NCI-H1105 treated with DMSO at 0.1 percent for 48 hours (cell line): ENCODE data around the gene COL19A1.
"Not testable (repeated sequence)": the region's sequence is repeated elsewhere in the genome, so short reads cannot be mapped to it uniquely, and the experiment has no call there.

Experiments used
- DNase-seq: peaks from one replicate; lab custom pipeline; 2025; lab: John Stamatoyannopoulos, UW

Gene COL19A1

DNA sequence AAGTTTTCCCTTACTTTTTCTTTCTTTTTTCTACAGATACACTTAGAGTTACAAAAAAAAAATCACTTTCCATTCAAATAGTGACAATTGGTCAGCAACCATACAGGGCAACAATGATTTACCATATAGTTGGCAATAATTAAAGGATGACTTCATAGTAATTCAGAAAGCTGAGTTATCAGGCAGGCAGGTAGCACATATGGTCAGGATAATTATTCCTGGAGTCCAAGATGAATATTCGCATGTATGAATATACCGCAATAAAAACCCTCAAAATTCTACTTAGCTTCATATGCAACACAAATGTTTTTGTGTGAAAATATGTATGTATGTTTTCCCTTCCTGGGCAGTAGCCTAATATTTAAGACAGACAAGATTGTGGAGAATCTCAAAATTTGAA lies 34.5 kb downstream of the COL19A1 start:
- DNase-seq: no peak

DNA sequence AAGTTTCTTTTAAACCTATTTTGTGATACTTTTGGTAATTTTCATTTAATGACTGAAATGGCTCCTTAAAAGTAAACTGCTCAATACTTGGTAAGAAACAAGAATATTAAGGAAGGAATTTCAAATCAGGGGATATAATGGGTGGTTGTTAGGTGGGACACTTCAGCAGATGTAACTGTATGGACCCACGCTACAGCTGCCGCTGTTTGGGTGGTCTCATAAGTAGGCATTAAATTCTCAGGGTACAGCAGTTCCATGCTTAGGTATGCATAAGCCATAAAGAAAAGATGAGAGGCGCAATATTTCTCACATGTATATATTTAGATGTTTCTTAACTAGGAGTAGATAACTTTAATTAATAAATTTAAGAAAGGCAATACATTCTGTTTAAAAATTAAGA lies 35.0 kb downstream of the COL19A1 start:
- DNase-seq: no peak

DNA sequence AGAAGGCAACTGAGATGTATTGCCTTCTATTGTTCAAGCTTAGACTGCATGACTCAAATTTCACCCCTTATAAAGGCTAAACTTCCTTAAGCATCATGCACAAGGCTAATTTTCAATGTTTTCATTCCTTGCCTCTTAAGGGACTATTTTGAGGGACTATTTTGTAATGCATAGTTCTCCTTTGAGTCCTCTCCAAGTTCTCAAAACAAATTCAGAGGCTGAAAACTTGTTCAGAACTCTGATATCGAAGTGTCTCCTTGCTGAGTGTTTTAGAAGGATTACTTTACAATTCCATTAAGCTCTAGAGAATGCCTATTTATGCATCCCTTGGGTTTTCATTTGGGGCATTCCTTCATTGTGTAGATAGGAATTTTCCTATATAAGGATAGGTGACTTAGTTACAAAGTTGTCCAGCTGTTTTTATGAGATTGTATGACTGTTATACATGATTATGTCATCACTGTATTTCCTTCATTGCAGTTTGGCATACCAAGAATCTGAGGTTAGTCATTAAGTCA lies 41.7 kb downstream of the COL19A1 start:
- no peak for DNase-seq

DNA sequence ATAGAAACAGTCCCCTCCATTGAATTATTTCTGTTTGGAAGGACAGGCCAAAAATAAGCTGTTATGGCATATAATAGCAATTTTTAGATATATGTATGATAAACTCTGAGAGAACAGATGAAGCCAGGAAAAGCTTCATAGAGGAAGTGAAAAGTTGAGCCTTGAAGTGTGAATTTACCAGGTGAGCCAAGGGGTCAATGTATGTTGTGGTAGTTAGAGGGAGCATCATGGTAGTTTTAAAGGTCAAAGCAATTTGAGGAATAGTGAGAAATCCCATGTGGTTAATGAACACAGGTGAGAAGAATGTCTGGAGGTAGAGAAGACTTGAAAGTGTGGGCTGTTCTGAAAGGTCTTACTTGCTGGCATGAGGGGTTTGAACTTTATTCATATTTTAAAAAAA lies 47.0 kb downstream of the COL19A1 start:
- no peak for DNase-seq

DNA sequence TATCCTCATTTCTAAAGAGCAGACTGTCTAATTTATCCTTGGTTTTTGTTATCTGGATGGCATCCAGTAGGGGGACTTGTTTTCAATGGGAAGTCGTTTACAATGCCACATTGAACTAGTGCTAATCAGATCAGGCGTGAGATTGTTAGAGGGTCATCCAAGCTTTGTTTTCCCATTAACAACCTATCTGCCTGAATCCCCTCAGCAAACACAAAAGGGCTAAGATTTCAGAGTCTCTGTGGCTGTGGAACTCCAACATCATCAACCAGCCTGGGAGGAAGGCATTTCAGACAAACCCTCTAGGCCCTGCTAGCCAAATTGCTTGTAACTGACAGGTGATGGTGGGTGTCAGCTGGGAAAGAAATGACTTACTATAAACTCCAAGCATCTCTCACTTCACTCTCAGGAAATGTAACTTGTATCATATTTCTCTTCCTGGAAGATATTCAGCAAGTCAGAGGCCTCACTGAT lies 47.7 kb downstream of the COL19A1 start:
- DNase-seq: peak; percentile 63

DNA sequence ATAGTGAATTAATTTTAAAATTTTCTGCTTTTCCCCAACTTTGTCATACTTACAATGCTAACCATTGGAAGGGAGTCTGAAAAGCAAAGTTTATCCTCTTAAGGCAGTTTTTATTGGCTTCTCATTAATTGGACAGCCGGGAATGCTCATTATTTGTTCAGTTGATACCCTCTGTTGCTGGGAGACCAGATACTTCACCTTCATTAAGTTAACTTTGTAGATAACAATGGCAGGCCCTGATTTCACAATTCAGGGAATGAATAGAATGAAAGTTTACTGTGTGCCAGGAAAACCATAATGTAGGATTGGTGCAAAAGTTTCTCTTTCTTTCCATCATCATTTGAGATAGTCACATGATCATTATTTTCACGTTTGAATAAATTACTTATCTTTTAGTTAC lies 49.0 kb downstream of the COL19A1 start:
- DNase-seq: peak; percentile 67

DNA sequence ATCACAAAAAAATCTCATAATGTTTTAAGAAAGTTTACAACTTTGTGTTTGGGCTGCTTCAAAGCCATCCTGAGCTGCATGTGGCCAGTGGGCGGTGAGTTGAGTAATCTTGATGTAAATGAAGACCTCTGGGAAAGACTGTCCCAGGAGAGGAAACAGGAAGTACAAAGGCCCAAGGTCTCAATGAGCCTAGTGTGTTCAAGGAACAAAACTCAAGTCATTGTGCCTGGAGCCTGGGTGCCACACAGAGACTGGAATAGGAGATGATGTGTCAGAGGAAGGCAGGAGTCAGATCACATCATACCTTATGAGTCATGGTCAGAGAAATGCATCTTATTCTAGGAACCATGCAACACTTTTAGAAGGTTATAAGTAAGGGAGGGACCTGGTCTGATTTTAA lies 51.5 kb downstream of the COL19A1 start:
- no peak for DNase-seq

DNA sequence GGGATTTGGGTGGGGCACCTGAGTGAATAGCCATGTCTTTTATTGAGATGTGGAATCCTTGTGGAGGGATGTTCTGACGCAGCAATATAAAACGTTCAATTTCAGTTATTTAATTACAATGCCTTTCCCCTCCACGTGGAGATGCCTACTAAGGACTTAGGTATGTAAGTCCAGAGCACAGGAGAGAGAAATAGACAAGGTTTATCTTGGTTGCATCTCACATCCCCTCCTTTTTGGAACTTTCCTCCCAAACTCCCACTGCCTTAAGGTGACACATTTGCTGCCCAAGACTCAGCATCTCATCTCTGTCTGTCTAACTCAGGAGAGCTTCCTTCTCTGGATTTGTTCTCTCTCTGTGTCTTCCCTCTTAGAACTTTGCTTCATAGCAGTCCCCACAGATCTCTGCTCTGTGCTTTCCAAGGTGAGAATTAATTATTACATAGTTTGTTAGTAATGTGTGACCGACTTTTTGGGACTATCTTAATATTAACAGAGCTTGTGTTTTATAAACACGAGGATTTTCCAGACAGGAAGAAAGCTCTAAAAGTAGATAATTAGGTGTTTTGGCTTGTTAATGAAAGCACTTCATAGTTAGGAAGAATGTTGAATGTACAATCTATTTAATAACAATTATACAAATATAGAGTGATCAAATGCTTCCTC lies 52.6 kb downstream of the COL19A1 start:
- no peak for DNase-seq

DNA sequence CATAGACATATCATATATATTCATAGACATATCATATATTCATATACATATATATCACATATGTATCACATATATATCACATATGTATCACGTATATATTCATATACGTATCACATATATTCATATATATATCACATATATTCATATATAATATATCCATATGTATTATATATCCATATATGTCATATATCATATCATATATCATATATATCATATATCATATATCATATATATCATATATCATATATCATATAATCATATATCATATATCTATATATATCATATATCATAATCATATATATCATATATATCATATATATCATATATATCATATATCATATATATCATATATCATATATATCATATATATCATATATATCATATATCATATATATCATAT lies 54.7 kb downstream of the COL19A1 start:
- DNase-seq: not testable (repeated sequence)

DNA sequence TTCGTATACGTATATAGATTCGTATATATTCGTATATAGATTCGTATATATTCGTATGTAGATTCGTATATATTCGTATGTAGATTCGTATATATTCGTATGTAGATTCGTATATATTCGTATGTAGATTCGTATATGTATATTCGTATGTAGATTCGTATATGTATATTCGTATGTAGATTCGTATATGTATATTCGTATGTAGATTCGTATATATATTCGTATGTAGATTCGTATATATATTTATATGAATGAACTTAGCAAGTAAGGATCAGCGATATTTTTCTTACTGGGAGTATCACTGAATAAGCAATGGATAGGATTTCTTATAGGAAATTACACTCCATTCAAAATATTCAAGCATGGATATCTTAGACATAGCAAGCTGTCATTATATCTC lies 55.3 kb downstream of the COL19A1 start:
- not testable (repeated sequence) for DNase-seq

DNA sequence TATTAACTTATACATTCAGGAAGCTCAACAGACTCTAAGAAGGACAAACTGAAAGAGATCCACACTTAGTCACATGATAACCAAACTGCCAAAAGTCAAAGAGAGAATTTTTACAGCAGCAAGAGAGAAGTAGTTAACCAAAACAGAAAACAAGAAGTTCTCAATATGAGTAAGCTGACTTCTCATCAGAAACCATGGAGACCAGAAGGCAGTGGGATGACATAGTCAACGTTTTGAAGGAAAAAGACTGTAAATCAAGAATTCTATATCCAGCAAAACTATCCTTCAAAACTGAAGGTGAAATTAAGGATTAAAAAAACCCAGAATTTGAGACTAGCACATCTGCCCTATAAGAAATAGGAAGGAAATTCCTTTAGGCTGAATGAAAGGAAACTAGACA lies 60.4 kb downstream of the COL19A1 start:
- DNase-seq: no peak

DNA sequence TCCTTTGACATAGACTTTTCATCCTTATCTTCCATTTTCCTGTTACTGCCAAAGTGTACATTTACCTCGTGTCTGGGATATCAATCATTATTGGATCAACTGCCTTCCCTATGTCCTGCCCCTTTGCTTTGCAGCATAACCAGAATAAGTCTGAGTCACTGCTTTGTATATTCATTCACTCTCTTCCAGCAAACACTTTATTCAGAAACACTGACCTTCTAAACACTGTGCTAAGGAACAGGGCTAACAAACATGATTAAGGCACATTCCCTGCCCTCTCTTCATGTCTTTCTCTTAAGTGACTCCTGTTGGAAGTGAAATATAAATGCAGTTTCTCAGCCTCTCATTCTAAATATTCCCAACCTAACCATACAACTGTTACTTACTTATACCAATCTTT lies 66.9 kb downstream of the COL19A1 start:
- no peak for DNase-seq

DNA sequence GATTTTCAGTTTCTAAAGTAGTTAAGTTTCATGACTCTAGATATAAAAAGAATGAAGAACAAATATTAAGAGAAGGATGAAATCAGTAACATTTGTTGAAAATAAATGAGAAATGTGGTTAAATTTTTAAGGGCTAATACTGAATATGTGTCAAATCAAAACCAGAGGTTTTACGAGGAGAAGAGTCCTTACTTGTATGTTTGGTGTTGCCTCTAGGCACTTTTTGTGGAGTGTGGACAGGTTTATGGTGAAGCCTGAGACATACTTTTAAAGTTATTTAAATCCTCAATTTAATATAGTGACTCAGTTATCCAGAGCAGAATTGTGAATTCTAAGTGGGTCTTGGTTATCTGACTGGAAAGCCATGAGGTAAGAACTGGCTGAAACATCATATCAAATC lies 68.7 kb downstream of the COL19A1 start:
- DNase-seq: no peak

DNA sequence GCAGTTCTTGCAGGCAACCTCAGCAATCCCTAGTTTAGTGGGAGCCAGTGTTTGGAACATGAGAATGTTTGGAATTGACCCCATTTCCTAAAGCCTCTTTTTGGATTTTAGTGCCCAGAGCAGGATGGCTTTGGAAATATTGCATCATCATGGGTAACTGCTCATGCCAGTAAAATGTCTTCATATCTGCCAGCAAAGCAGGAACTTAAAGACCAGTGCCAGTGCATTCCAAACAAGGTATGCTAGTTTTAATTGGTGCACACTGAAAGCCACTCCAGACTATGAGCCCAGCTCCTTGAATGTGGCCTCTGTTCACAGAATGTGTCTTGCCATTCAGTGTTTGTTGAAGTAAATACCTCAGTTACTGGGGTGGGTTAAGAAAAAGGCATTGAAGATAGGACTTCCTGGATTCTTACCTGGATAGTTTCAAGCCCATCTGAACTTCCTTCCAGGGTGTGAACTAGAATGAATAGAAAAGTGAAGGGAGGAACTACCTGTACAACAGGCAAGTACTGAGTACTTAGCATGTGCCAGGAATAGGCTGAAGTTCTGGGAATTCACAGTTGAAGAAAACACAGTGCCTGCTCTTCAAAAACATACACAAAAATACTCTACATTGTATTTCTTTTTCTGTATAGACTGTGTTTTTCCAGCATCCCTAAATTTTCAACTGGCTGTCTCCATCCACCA lies 70.5 kb downstream of the COL19A1 start:
- no peak for DNase-seq

DNA sequence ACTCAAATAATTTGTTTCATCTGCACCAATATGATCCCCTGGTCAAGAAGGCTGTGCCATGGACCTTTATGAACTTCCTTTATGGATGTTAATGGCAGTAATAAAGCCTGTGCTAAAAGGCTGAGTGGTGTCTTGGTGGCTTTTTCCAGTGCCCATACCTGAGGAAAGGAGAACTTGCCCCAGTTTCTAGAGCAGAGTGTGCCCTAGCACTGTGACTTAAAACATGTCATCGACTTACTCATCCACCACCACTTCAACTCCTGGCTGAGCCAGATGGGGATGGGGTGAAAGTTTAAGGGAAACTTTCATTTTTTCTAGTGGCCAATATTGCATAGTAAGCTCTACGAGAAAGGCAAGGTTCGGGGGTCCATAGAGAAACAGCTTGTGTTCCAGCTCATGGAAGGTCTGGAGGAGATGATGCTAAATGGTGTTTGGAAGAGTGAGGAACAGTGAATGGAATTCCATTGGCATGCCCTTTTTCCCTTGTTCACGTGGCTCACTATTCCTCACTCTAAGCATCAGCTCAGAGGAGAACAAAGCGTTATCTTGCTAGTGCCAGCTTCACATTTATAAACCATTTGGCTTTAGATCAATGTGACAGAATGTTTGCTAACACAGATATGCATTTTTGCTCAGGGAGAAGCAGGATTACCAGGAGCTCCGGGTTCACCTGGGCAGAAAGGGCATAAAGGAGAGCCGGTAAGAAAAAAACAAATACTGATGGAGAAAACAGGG lies 71.2 kb downstream of the COL19A1 start:
- no peak for DNase-seq

DNA sequence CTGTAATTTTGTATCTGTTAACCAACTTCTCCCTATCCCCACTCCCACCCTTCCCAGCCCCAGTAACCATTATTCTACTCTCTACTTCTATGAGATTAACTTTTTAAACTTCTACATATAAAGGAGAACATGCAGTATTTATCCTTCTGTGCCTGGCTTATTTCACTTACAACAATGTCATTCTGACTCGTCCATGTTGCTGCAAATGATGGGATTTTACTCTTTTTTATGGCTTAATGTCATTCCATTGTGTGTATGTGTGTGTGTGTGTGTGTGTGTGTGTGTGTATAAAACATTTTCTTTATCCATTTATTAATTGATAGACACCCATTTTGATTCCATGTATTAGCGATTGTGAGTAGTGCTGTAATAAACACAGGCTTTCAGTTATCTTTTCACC lies 76.1 kb downstream of the COL19A1 start:
- DNase-seq: no peak

DNA sequence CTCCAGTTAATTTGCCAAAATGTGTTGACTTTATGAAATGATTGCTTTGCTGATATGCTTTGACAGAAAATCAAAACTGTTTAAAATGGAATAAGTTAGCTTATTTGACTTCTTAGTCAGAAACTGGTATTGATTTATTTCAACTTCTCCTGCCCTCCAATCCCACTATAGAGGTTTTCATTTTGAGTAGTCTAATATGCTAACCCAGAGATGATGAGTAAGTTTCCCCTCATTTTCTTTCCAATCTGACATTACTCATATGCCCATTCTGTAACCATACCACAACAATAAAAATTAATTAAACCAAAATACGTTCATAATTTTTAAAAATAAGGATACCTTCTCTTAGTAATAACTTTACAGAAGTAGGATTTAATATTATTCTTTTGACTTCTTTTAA lies 78.8 kb downstream of the COL19A1 start:
- no peak for DNase-seq

DNA sequence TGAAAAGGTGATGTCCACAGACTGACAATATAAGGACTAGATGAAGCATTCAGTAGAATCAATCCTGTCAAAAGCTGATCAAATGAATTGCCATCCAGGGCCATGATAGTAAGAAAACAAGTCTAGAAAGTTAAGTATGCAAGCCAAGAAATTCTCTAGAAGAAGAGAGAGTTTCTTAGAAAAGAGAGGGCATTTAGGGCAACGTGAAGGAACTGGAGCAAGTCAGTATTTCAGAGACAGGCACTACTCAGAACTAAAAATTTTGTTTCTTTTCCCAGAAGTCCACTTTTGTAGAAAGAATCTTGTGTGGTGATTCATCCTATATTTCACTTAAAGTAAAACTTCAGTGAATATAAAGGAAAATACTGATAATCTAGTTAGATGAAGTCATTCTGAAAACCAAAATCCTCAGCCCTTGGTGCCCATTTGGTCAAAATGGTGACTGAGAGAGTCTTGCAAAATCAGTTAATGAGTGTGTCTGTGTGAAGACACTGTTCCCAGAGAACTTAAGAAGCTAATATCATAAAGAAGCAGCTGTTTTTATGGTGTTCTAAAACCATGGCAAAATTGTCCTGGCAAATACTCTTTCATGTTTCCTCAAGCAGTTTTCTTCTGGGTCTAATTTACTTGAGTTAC lies 82.2 kb downstream of the COL19A1 start:
- no peak for DNase-seq

DNA sequence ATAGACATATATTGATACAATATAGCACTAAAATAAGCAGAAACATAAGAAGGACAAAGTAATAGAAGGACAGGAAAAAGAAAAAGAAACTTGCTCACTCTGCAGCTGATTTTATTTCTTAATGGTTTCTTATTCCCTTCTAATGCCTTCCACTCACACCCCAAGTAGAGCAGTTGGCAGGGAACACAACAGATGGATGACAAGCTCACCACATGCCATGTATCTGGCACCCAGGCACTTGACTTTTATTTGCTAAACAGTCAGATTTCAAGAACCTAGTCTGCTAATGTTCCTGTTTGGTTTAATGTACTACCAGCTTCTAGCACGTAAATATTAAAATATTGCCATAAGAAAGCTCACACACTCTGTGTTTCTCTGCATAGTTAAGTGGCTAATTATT lies 87.1 kb downstream of the COL19A1 start:
- peak; percentile 78 for DNase-seq

DNA sequence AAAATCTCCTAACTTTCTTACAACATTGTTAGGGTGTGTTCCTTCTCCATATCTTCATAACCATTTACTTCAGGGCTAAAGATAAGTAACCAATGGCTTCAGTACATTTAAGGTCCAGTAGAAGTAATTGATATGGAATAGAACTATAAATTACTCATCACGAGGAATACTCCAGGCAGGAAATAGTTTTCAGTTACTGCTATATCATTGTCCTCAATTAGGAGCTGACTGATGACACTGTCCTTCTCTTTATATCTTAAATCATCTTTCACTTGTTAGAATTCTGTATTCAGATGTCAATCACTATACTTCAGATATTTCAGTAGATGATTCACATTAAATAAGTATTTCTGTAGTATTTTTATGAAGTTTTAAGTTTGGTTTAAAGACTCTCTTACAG lies 88.4 kb downstream of the COL19A1 start:
- DNase-seq: no peak

DNA sequence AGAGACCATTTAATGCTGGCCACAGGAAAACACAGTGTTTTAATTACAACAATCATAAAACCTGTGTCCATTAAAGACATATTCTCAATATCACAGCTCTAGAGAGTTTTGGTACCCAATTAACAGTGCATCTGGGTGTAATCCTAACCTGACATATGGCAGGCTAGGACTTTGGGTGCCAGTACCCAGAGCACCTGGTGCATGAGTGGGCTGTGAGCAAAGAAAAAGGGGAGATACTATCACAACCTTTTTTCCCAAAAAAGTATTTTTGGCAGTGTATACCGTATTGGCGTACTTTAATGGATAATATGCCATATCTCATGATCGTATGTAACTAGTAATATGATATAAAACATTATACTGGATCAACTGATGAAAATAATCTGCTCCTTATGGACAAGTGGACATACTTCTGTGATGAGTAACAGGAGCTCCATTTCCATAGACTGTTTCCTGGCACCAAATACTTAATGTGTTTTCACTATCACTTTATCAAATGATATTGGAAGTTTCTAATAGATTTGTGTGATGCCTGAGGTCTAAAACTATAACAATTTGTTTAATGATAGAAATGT lies 91.7 kb downstream of the COL19A1 start:
- no peak for DNase-seq

DNA sequence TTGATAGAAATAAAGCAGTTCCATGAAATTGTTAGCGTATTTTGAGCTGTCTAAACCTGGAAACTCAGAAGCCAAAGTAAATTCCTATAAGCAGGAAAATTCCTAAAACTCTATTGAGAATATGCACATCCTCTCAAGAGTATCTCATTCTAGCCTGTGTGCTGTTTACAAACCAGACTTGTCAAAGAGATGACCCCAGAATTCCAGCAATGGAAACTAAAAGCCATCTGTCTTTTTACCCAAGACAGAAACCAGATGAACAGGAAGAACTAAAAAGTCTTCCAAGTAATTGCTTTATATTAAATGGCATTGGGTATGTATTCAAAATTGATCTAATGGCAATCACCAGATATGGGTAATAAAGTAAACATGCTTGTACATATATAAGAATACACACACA lies 92.6 kb downstream of the COL19A1 start:
- no peak for DNase-seq
